ENCODE measurements around the gene RBKS. TPM values are rescaled to one million over a fixed set of nuclear protein-coding genes. Genes with fewer than 3 reads are reported as not detected.
"Not testable (repeated sequence)": the region's sequence is repeated elsewhere in the genome, so short reads cannot be mapped to it uniquely, and the experiment has no call there.

The RBKS gene
- total RNA-seq, 1 donor from 2014 or later = 1.6 TPM

DNA sequence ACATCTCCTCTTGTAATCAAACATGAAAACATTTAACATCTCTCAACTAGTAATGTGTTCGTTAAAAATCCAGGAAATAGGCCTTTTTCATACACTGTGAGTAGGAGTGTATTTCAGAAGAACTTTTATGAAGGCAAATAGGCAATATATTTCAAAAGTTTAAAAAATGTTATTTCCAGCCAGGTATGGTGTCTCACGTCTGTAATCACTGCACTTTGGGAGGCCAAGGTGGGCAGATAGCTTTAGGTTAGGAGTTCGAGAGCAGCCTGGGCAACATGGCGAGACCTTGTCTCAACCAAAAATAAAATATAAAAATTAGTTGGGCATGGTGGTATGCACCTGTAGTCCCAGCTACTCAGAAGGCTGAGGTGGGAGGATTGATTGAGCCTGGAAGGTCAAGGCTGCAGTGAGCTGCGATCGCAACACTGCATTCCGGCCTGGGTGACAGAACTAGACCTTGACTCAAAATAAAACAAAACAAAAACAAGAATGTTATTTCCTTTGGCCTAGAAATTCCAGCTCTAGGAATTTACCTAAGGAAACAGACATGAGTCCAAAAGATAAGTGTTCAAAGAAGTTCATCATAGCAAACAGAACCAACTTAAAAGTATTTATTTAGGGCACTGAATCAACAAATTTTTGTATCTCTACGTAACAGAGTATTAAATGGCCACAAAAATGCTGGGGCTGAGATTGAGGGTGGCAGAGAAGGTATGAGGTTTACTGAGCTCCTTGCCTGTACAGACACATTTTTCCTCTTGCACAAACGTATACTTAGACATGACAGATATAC, 14.9 kb downstream of the RBKS start:
- intact Hi-C loops (cut with micrococcal nuclease) = no loop called here

DNA sequence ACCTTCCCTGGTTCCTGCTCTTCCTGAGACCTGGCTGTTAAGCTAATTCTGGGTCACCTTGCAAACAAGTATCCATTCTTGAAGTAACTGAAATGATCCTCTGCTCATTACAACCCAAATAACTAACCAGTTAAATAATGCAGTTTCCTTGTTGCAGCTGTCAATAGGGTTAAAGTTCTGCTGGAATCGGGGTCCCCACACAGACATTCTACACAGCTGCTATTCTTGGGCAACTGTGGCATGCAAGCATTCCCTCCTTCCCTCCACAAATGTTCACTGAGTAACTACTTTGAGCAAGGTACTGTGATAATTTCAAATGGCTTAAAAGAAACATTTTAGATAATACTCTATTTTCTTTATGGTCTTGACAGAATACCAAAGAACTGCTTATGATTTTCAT, 17.1 kb downstream of the RBKS start:
- intact Hi-C loops (cut with micrococcal nuclease) = no loop called here

DNA sequence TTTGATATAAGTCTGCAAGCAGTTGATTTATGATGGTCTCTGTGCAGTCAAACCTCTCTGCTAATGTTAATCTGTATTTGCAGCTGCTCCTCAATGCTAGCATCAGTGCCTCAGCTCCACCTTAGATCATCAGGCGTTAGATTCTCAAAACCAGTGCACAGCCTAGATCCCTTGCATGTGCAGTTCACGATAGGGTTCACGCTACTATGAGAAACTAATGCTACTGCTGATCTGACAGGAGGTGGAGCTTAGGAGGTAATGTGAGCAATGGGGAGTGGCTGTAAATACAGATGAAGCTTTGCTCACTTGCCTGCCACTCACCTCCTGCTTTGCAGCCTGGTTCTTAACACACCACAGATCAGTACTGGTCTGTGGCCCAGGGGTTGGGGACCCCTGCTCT, 18.4 kb downstream of the RBKS start:
- intact Hi-C loops (cut with micrococcal nuclease) = no loop called here

DNA sequence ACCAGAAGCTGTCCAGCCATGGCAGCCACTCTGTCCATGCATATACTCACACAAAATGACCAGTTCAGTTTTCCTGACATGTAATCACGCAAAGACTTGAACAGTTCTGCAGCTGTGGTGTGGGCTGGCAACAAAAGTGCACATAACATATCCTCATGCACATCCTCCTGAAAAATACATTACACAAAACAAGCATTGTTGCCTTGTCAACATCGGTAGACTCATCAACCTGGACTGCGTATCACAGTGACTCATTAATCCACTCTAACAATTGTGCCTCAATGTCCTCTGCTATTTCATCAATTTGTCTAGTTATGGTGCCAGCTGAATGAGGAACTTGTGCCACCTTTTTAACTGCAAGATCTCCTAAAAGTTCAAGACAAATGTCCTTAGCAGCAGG, 19.5 kb downstream of the RBKS start:
- intact Hi-C loops (cut with micrococcal nuclease) = no loop called here

DNA sequence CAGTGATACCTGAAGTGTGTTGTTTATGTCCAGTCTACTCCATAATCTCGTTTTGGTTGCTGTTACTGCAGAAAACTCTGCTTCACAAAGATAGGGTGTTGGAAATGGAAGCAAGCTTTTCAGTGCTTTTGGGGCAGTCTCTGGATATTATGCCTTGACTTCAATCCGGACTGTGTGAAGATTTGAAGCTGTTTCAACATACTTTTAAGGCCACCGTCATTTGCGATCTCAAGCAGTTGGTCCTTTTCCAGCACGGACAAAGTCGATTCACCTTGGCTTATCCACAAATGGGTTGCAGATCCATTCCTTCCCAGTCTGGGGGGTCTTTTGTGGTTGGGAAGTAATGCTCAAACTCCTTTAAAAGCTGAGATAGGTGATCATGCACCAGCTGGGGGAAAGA, 20.4 kb downstream of the RBKS start:
- intact Hi-C loops (cut with micrococcal nuclease) = no loop called here

DNA sequence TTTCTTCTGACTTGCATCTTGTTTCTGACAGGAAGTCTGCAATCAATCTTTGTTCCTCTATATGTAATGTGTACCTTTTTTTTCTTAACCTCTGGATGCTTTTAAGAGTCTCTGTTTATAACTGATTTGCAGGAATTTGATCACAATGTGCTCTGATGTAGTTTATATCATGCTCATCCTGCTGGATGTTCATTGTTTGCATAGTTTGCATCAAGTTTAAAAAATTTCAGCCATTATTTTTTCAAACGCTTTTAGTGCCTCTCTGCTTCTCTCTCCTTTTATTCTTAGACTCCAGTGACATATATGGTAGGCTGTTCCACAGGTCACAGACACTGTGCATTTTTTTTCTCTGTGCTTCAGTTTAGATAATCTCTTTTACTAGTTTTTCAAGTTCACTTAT, 23.9 kb downstream of the RBKS start:
- intact Hi-C loops (cut with micrococcal nuclease) = no loop called here

DNA sequence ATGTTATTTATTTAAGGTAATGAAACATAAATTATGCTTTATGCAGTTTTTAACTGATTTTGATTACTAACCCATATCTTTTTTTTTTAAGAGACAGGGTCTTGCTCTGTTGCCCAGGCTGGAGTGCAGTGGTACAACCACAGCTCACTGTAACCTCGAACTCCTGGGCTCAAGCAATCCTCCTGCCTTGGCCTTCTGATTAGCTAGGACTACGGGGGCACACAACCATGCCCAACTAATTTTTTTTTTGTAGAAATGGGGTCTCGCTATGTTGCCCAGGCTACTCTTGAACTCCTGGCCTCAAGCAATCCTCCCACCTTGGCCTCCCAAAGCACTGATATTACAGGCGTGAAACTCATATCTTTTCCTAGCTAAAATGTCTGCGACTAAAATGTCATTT, 26.2 kb downstream of the RBKS start:
- intact Hi-C loops (cut with micrococcal nuclease) = not testable (repeated sequence)

DNA sequence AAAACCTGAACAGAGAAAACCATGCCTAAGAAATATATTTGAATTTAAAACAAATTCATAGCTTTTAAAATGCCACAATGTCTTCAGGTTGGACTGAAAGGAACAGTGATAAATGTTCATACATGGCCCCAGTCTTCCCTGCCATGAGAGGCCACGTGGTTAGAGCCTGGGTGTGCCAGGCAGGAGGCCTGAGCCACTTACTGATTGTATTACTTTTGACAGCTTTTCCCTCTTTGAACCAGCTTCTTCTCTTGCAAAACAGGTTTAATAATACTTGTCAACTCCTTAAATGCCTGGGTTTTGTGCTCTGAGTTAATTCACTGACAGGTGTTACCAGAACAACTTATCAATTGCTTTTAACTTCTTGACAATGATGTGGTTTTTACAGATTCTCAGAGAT, 27.0 kb downstream of the RBKS start:
- intact Hi-C loops (cut with micrococcal nuclease) = no loop called here

DNA sequence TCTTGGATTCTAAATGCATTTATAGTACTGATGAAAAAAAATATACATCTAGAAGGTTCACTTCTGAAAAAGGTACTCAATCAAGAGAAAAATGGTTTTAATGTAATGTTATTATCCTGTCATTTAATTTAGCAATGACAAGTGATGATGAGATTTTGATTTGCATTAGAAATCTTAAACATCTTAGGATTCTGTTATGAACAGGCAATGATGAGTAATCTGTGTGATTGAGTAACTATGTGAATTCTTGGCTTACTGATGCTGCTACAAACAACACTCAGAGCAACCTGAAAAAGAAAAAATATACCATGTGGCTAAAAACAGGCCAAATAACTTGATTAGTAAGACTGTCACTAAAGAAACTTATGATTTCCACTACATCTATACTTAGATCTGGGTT, 30.1 kb downstream of the RBKS start:
- intact Hi-C loops (cut with micrococcal nuclease) = no loop called here

DNA sequence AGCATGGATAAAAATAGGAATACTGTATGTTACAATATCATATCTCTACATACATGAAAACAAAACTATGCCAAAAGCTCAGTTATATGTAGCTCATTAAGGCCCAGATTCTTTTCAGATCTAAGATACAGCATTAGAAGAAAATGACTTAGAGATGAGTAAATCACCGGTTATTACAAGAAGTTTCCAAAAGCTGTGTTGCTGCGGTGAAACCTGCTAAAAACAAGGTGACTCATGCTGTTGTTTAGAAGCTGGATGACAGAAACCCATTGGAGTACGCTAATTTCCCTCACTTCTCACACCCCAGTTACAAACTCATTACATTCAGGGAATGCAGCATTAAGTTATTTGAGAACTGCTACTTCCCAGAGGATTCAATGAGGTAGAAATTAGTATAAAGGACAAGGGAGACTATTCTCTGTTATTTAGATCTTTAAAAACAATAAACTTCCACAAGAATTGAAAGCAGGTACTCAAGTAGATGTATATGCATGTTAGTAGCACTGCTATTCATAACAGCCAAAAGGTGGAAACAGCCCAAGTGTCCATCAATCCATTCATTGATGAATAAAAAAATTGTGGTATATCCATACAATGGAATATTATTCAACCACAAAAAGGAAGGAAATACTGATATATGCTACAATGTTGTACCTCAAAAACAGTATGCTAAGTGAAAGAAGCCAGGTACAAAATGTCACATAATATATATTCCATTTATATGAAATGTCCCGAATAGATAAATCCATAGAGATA, 32.6 kb downstream of the RBKS start:
- intact Hi-C loops (cut with micrococcal nuclease) = no loop called here

DNA sequence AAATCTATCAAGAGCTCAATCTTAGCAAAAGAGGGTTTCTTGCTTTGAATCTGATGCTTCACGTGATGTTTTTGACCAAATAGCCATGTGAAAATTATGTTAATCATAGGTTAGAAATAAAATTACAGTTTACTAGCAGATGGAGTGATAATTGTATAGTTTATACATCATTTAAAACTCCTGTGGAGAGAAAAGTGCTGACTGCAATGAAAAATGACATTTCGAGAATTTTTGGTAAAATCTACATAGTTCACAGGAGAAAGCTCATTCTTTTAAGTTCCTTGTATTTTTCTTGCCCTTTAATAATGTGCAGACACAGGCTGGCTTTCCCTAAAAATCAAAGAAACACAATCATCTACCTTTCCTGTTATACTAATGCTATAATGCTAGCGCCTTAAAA, 33.2 kb downstream of the RBKS start:
- intact Hi-C loops (cut with micrococcal nuclease) = no loop called here

DNA sequence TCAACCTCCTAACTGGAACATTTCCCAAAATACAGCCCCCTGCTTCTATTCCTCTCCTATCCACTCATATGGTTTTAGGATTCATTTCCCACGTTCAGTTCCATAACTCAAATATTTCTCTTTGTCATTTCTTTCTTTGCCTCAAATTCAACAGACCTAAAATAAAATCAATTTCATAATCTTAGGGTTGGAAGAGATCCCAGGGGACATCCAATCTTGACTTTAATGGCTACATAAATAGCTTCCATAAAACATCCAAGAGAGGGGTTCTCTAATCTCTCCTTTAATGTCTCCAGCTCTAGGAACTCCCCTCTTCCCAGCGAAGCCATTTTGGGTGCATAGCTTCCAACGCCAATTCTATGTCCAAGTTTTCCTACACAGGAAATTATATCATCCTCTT, 33.8 kb downstream of the RBKS start:
- intact Hi-C loops (cut with micrococcal nuclease) = no loop called here

DNA sequence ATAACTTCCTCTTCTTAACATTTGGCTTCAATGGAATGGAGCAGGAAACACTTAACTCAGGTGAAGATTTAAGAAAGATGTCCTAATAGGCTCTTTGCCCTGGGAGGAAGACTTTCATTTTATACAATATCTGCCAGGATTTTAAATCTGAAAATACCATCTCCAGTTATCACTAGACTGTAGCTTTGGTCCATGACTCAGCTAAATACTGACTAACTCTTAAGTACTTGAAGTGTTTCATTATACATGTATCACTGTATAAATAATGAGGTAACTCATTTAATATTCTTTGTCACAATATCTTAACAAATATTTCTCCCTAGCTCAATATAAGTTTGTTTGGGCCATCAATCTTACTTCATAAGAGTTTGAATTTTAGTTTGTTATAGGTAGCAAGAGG, 34.7 kb downstream of the RBKS start:
- intact Hi-C loops (cut with micrococcal nuclease) = no loop called here

DNA sequence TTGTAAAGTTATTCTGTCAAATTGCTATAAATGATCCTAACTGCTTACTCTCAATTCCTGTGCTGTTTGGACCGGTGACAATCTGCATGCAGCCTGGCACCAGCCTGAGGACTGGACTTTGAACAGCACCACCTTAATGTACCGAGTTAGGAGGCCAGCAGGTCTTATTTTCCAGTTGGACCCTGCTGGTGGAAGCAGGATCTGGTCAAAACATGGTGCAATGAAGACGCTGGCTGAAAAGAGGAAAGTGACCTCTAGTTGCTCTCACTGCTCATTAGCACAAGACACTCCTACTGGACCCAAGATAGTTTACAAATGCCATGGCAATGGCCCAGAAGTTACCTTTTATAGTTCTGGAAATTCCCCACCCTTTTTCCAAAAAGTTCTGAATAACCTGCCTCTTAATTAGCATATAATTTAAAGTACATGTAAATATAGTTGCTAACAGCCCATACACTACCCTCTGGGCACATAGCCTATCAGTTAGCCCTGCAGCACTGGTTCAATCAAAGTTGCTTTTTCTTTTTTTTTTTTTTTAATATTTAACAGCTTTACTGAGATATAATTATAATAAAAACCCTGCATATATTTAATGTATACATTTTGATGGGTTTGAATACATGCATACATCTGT, 35.8 kb downstream of the RBKS start:
- intact Hi-C loops (cut with micrococcal nuclease) = no loop called here

DNA sequence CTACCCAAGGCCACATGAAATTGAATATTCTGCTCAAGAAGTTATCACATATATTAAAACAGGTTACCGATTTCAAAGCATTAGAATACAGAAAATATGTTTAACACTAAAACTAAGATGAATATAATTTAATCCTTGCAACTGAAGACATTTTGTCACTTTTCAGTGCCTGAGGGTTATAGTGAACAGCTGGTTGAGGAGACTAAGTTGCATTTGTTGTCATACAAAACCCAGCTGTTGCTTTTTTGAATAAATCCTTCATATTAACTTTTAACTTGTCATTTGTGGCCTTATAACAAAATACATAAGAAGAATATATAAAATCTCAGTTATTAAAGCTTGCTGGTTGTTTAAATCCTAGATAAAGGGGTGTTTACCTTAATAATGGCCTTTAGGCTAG, 37.5 kb downstream of the RBKS start:
- intact Hi-C loops (cut with micrococcal nuclease) = no loop called here

DNA sequence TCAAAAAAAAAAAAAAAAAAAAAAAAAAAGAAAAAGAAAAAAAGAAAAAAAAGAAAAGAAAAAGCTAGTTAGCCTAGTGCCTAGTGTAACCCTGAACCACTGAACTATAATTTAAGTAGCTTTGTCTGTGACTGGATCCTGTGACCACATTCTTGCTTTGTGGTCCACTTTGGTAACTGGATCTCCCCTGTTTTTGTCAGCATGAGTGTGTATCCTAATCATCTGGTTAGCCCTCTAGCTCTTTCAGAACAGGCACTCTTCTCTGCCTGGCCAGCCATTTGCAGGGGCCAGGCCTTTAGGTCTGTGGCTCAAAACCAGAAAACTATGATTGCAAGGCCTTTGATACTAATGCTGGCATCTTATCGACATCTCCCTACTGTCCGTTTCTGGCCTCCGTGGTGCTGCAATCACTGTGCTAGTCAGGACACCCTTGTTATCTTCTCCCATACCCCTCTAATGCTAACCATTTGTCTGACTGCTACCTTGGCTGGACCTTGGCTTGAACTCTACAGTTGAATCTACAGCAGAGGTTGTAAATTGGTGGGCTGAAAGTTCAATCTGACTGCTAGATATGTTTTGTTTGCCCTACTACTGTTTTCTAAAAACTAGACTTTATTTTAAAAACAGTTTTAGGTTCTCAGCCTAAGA, 40.5 kb downstream of the RBKS start:
- intact Hi-C loops (cut with micrococcal nuclease) = no loop called here

DNA sequence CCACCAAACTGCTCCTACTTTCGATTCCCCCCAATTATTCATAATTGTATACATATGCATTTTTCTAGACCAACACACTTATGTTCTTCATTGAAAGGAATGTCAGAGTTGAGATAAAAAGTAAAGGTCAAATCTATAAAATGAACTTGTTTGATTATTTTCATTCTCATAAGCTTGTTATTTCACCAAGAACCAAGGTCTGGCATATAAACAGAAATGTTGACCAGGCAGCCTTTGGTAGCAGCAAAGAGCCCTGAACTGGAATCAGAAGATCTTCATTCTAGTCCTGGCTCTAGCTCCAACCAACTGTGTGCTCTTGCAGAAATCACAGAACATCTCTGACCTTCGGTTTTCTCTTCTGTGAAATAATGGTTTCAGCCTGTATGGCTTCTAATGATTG, 42.9 kb downstream of the RBKS start:
- intact Hi-C loops (cut with micrococcal nuclease) = no loop called here

DNA sequence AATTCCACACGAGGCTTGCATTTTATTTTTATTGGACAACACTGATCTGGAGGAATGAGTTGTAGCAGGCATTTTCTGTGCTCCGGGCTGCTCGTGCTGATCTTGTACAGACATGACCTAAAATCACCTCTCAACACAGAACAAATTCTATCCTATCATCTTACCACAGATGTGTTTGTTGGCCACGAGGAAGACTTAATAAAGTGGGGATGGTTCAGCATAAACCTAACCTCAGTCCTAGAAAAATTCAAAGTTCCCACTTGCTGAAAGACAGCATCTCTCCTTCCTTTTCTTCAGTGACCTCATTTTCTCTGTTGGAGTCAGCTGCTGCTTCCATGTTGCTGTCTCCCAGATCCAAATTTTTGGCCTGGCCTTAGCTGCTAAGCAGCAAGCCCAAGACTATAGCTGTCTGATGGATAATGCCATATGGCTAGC, 45.3 kb downstream of the RBKS start:
- intact Hi-C loops (cut with micrococcal nuclease) = no loop called here

DNA sequence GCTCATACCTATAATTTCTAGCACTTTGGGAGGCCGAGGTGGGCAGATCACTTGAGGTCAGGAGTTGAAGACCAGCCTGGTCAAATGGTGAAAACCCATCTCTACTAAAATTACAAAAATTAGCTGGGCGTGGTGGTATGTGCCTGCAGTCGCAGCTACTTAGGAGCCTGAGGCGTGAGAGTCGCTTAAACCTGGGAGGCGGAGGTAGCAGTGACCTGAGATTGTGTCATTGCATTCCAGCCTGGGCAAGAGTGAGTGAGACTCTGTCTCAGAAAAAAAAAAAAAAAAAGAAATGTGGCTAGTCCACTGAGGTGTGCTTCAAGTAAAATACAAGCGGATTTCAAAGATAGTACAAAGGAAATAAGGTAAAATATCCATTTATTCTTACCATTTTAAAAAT, 46.2 kb downstream of the RBKS start:
- intact Hi-C loops (cut with micrococcal nuclease) = no loop called here

DNA sequence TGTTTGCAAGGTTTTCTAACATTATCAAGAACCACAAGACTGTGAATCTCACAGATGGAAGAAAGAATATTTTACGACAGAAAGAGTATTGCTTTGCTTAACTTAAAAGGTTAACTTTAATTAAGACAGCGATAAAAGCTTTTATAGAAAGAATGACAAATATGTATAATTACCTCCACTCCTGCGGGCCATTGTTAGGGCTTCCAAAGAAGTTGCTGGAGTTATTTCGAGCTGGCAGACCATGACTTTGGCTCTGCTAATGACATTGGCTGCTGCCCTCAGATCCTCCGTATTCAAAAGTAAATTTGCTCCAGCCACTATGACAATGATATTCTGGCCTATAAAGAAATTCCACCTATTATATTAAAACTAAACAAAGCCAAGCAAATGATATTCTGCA, 47.3 kb downstream of the RBKS start:
- intact Hi-C loops (cut with micrococcal nuclease) = no loop called here

DNA sequence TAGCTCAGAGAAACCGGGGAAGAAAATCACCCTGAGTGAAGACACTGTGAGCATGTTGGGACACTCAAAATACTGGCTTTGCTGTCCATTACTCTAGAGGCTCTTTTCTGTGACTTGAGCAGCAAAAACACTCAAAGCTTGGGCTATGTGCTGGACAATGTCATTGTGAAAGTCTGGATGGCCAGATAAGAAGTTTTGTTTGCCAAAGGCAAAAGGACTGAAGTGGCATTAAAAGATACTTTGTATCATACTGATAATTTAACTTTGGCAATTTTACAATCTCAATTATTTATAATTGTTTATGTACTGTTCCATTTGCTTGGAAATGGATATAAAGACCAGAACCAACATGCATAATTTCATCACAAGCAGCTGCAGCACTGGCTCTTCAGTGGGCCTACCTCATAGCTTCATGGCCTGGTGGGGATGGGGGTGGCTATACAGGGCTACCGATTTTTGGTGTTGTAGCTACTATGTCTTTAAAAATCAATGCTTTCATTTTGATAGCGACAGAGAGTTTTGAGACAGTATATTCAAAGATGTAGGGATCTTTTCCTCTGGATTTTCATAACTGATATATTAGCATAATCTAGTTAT, 51.1 kb downstream of the RBKS start:
- intact Hi-C loops (cut with micrococcal nuclease) = no loop called here

DNA sequence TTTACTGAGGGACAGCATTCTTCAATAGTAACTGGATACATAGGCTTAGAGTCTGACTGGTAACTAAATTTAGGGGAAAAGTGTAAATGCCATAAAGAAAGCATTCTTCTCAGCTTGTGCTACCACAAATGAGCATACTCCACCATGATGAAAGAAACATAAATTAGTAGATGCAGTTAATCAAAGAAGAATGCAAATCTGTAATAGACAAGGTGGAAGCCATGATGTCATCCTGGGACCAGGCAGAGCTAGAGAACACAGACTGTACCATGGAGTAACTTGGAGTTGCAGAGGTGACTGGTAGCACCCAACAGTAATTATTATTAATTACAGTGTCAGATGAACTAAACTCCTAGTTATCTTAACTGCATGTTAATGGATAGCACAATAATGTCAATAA, 51.7 kb downstream of the RBKS start:
- intact Hi-C loops (cut with micrococcal nuclease) = no loop called here
